Lower leg skin (tissue), 3 donors: Measurements from ENCODE around the gene ZNF44.

Source experiments
- POLR2A ChIP-seq, 2 donors: fragments of 450-650 bp; IDR thresholded peaks; one replicate each; pipeline ENCODE4 v1.6.1; 2016 to 2017; ENCODE audit warnings: antibody characterized with exemption in 2 of 2, mild to moderate bottlenecking in 1 of 2, moderate library complexity in 1 of 2
- TF ChIP-seq, protein P1 (sequence below), 3 donors: fragments of 450-650 bp; IDR thresholded peaks; one replicate each; pipeline ENCODE4 v1.5.1; 2016; ENCODE audit warnings: antibody characterized with exemption in 3 of 3, mild to moderate bottlenecking in 3 of 3, moderate library complexity in 2 of 3

GRCh38 chr19:12287958-12288500 lies 6.7 kb downstream of the ZNF44 start:
- TF ChIP-seq, protein P1, sequence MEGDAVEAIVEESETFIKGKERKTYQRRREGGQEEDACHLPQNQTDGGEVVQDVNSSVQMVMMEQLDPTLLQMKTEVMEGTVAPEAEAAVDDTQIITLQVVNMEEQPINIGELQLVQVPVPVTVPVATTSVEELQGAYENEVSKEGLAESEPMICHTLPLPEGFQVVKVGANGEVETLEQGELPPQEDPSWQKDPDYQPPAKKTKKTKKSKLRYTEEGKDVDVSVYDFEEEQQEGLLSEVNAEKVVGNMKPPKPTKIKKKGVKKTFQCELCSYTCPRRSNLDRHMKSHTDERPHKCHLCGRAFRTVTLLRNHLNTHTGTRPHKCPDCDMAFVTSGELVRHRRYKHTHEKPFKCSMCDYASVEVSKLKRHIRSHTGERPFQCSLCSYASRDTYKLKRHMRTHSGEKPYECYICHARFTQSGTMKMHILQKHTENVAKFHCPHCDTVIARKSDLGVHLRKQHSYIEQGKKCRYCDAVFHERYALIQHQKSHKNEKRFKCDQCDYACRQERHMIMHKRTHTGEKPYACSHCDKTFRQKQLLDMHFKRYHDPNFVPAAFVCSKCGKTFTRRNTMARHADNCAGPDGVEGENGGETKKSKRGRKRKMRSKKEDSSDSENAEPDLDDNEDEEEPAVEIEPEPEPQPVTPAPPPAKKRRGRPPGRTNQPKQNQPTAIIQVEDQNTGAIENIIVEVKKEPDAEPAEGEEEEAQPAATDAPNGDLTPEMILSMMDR (IDR thresholded peaks at IDR 0.05): no peak
- no peak for TF ChIP-seq POLR2A (IDR thresholded peaks at IDR 0.05)
